SK-N-SH (cell line): ENCODE data around the gene RAB27B. TPM values are rescaled to one million over a fixed set of nuclear protein-coding genes. Genes with fewer than 3 reads are reported as not detected.
A peak's percentile ranks its signal among the peaks of the same experiment; 100 is the strongest.

Experiments
- CTCF ChIA-PET: fragments of 300-600, 350-600 bp; formaldehyde crosslinking; extraction: SDS; loops from one replicate; lab custom pipeline; 2021; lab: Yijun Ruan, JAX
- POLR2A ChIA-PET: fragments of 350-600 bp; sonication (Branson Sonifier 250); formaldehyde crosslinking; extraction: SDS; loops from one replicate; lab custom pipeline; 2020; ENCODE audit warnings: antibody characterized with exemption, inconsistent platforms; lab: Yijun Ruan, JAX
- DNase-seq: peaks from one replicate; pipeline ENCODE4 v3.0.0; 2012
- H2AFZ ChIP-seq: fragments of 200-600 bp; sonication (generic); 2 replicates; pipeline ENCODE4 v1.8.1; 2016; ENCODE audit warnings: antibody characterized with exemption, mild to moderate bottlenecking, low read depth
- H3F3A ChIP-seq: fragments of 200-600 bp; sonication (generic); replicated peaks from 2 replicates; pipeline ENCODE3; 2016; ENCODE audit warnings: antibody characterized with exemption, mild to moderate bottlenecking; ENCODE audit not compliant: insufficient read depth
- H3K27ac ChIP-seq, 2 experiments: fragments of 200-500 bp in 1 of 2; fragments of 200-600 bp in 1 of 2; sonication (Bioruptor generic) in 1 of 2; sonication (generic), shearing (Covaris generic) in 1 of 2; 2 replicates each; pipeline versions ENCODE4 v1.5.1 to v1.6.1; 2014 to 2016; ENCODE audit warnings: low read depth in 2 of 2, inconsistent platforms in 1 of 2, low read length in 1 of 2, mild to moderate bottlenecking in 1 of 2, mixed read lengths in 1 of 2
- H3K27me3 ChIP-seq: fragments of 200-600 bp; sonication (generic), shearing (Covaris generic); 2 replicates; pipeline ENCODE4 v1.6.1; 2016; ENCODE audit warnings: mixed run types; ENCODE audit not compliant: insufficient read depth
- H3K36me3 ChIP-seq, 2 experiments: fragments of 200-500 bp in 1 of 2; fragments of 200-600 bp in 1 of 2; sonication (Bioruptor generic) in 1 of 2; sonication (generic) in 1 of 2; replicated peaks in 1 of 2; 2 replicates each; pipeline versions ENCODE3 to v1.5.1; 2014 to 2016; ENCODE audit warnings: low read length in 1 of 2, mild to moderate bottlenecking in 1 of 2; ENCODE audit not compliant: insufficient read depth in 2 of 2, control insufficient read depth in 1 of 2
- H3K4me1 ChIP-seq, 2 experiments: fragments of 200-500 bp in 1 of 2; fragments of 200-600 bp in 1 of 2; sonication (Bioruptor generic) in 1 of 2; sonication (generic), shearing (Covaris generic) in 1 of 2; 2 replicates each; pipeline versions ENCODE4 v1.5.1 to v1.6.1; 2014 to 2016; ENCODE audit warnings: low read depth in 1 of 2, low read length in 1 of 2, mixed run types in 1 of 2; ENCODE audit not compliant: insufficient read depth in 2 of 2, control insufficient read depth in 1 of 2
- H3K4me2 ChIP-seq: fragments of 200-600 bp; sonication (generic), shearing (Covaris generic); 2 replicates; pipeline ENCODE4 v1.6.1; 2017; ENCODE audit warnings: mixed run types
- H3K4me3 ChIP-seq, 2 experiments: fragments of 200-500 bp in 1 of 2; fragments of 200-600 bp in 1 of 2; sonication (Bioruptor generic) in 1 of 2; sonication (generic), shearing (Covaris generic) in 1 of 2; 2 replicates each; pipeline versions ENCODE4 v1.5.1 to v1.8.1; 2014 to 2016; ENCODE audit warnings: low read depth in 2 of 2, inconsistent platforms in 1 of 2, low read length in 1 of 2, mild to moderate bottlenecking in 1 of 2, mixed read lengths in 1 of 2, moderate library complexity in 1 of 2
- H3K79me2 ChIP-seq: fragments of 200-600 bp; sonication (generic); 2 replicates; pipeline ENCODE4 v1.8.1; 2017; ENCODE audit warnings: mild to moderate bottlenecking; ENCODE audit not compliant: insufficient read depth
- H3K9ac ChIP-seq: fragments of 200-600 bp; sonication (generic); 2 replicates; pipeline ENCODE4 v1.6.1; 2017; ENCODE audit warnings: mixed run types
- H3K9me2 ChIP-seq: fragments of 200-600 bp; sonication (generic); 2 replicates; pipeline ENCODE4 v1.6.1; 2017; ENCODE audit warnings: mixed run types
- H3K9me3 ChIP-seq: fragments of 200-600 bp; sonication (generic); 2 replicates; pipeline ENCODE4 v1.6.1; 2017; ENCODE audit warnings: mixed run types, mild to moderate bottlenecking, moderate library complexity
- H4K20me1 ChIP-seq: fragments of 200-600 bp; sonication (generic); 2 replicates; pipeline ENCODE4 v1.6.1; 2017; ENCODE audit warnings: mild to moderate bottlenecking, mixed run types; ENCODE audit not compliant: insufficient read depth
- CTCF ChIP-seq: fragments of 200-600 bp; sonication (generic); IDR thresholded peaks from 2 replicates; pipeline ENCODE4 v1.6.1; 2017; ENCODE audit warnings: antibody characterized with exemption, mild to moderate bottlenecking, moderate library complexity
- FOXJ3 ChIP-seq: sonication (generic); formaldehyde crosslinking; IDR thresholded peaks from 2 replicates; pipeline ENCODE4 v1.5.1; 2020; ENCODE audit warnings: mild to moderate bottlenecking, missing genetic modification reagents
- JUND ChIP-seq: IDR thresholded peaks from 2 replicates; pipeline ENCODE4 v1.4.0; 2012
- MEF2A ChIP-seq: IDR thresholded peaks from 2 replicates; pipeline ENCODE4 v1.4.0; 2012; ENCODE audit warnings: low read depth, borderline replicate concordance
- NFIC ChIP-seq: IDR thresholded peaks from 2 replicates; pipeline ENCODE4 v1.4.0; 2012; ENCODE audit warnings: borderline replicate concordance
- NRF1 ChIP-seq: IDR thresholded peaks from 2 replicates; pipeline ENCODE4 v1.6.1; 2012; ENCODE audit warnings: low read depth, mild to moderate bottlenecking, low read length
- RAD21 ChIP-seq: IDR thresholded peaks from 2 replicates; pipeline ENCODE4 v1.6.1; 2012; ENCODE audit warnings: mild to moderate bottlenecking, low read length
- RFX5 ChIP-seq: IDR thresholded peaks from 2 replicates; pipeline ENCODE4 v1.6.1; 2012; ENCODE audit warnings: mild to moderate bottlenecking, improper control_type of control experiment, low read length
- TCF12 ChIP-seq: IDR thresholded peaks from 2 replicates; pipeline ENCODE4 v1.4.0; 2012
- USF1 ChIP-seq: IDR thresholded peaks from 2 replicates; pipeline ENCODE4 v1.4.0; 2012; ENCODE audit warnings: low read depth, borderline replicate concordance
- YY1 ChIP-seq: IDR thresholded peaks from 2 replicates; pipeline ENCODE4 v1.4.0; 2012; ENCODE audit warnings: low read depth, mild to moderate bottlenecking
- WGBS: methylation state at CpG from one replicate; pipeline ENCODE4 v1.1.6; 2017; ENCODE audit warnings: low lambda C conversion rate; 5-methylcytosine and 5-hydroxymethylcytosine counted together
- polyA plus RNA-seq, 3 experiments: library from polyadenylated mRNA; depleted of rRNA; stranded (reverse); fragments of >200 nt; gene quantifications; 2 replicates each; pipeline ENCODE4 v1.2.3, GENCODE V29; 2012
- TF ChIP-seq, protein P1 (sequence below): IDR thresholded peaks from 2 replicates; pipeline ENCODE4; 2012

The RAB27B gene
- polyA plus RNA-seq, 1 of the 3 experiments (the other 2 are of a cell fraction) = 0.56 TPM

- TF ChIP-seq USF1 (no peak), NFIC (no peak), FOXJ3 (no peak), MEF2A (no peak), RAD21 (no peak), YY1 (no peak)
- TF ChIP-seq, all 33 proteins: peak for 0
These were observed 41.2 kb upstream of the RAB27B start (continued) for GRCh38 chr18:54787121-54787520.

DNA sequence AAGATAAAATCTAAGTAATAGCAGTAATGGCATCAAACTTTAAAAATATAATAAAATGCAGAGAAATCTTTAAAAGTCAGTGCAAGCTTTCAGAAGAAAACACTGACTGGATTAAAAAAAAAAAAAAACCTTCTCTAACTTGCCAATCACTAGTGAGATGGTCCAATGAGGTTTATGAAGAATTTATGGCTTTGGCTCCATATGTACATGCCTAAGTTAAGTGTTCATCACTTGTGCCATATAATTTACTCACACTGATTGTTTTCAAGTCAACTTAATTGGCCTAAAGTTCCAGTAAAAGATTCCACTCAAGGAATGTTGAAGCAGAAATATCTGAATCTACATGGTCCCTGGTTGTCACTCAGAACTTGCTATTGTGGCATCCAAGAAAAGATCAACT is 40.7 kb upstream of the RAB27B start:
- peak overlapping the region; percentile 41; the same call in 1 of the 2 replicates for H2AFZ ChIP-seq
- H3K9me3 ChIP-seq = no peaks in the 10 kb centered on the region
- DNase-seq = no peak
- TF ChIP-seq TCF12 (peak; percentile 40), CTCF (no peak), JUND (peak; percentile 43), RFX5 (no peak), NRF1 (no peak), MEF2A (no peak)
- TF ChIP-seq, protein P1, sequence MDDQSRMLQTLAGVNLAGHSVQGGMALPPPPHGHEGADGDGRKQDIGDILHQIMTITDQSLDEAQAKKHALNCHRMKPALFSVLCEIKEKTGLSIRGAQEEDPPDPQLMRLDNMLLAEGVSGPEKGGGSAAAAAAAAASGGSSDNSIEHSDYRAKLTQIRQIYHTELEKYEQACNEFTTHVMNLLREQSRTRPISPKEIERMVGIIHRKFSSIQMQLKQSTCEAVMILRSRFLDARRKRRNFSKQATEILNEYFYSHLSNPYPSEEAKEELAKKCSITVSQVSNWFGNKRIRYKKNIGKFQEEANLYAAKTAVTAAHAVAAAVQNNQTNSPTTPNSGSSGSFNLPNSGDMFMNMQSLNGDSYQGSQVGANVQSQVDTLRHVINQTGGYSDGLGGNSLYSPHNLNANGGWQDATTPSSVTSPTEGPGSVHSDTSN = peak; percentile 39
- POLR2A ChIA-PET = no interaction called here
- no peaks in the 10 kb centered on the region for H3K79me2 ChIP-seq
- peaks cover 0 to 4% of the 10 kb centered on the region in 2 experiments; a peak in 2 of 4 replicates for H3K4me1 ChIP-seq
- no peaks in the 10 kb centered on the region for H3K27me3 ChIP-seq
- no peaks in the 10 kb centered on the region for H3K36me3 ChIP-seq
- H3K9me2 ChIP-seq = no peaks in the 10 kb centered on the region
- H3K9ac ChIP-seq = no peak overlapping the region
- peak overlapping the region; percentile 46 to 77; a peak in 2 of 4 replicates for H3K27ac ChIP-seq
- no peak overlapping the region for H3K4me2 ChIP-seq
- peaks cover 4% of the 10 kb centered on the region for H3F3A ChIP-seq
- no peak overlapping the region for H3K4me3 ChIP-seq
- no peaks in the 10 kb centered on the region for H4K20me1 ChIP-seq
- CTCF ChIA-PET = interaction anchor here (1.3 kb wide), 1 partner anchor 64 kb away, joined by 3 read pairs; no protein-coding TSS in a partner anchor

GRCh38 chr18:54790109-54790508 is 38.2 kb upstream of the RAB27B start:
- no peaks in the 10 kb centered on the region for H3K9me2 ChIP-seq
- H3K9ac ChIP-seq = no peak overlapping the region
- peaks cover 4% of the 10 kb centered on the region for H3F3A ChIP-seq
- TF ChIP-seq CTCF = no peak
- TF ChIP-seq TCF12 = peak; percentile 54
- no peak overlapping the region for H3K4me2 ChIP-seq
- ChIA-PET POLR2A (no interaction called here), CTCF (no interaction called here)
- DNase-seq = no peak
- H3K79me2 ChIP-seq = no peaks in the 10 kb centered on the region
- no peaks in the 10 kb centered on the region for H3K27me3 ChIP-seq
- H3K9me3 ChIP-seq = no peaks in the 10 kb centered on the region
- peak overlapping the region; percentile 7 to 58; a peak in 2 of 4 replicates for H3K27ac ChIP-seq
- no peaks in the 10 kb centered on the region for H3K36me3 ChIP-seq
- no peaks in the 10 kb centered on the region for H4K20me1 ChIP-seq
- WGBS = 64% methylated on average over 1 of the region's 1 CpG
- H3K4me1 ChIP-seq = peaks cover 7 to 9% of the 10 kb centered on the region in 2 experiments; a peak in 3 of 4 replicates
- no peak overlapping the region for H2AFZ ChIP-seq
- H3K4me3 ChIP-seq = no peak overlapping the region
